Measurements from ENCODE around the gene NUB1.
A peak's percentile ranks its signal among the peaks of the same experiment; 100 is the strongest.

Gene NUB1

DNA sequence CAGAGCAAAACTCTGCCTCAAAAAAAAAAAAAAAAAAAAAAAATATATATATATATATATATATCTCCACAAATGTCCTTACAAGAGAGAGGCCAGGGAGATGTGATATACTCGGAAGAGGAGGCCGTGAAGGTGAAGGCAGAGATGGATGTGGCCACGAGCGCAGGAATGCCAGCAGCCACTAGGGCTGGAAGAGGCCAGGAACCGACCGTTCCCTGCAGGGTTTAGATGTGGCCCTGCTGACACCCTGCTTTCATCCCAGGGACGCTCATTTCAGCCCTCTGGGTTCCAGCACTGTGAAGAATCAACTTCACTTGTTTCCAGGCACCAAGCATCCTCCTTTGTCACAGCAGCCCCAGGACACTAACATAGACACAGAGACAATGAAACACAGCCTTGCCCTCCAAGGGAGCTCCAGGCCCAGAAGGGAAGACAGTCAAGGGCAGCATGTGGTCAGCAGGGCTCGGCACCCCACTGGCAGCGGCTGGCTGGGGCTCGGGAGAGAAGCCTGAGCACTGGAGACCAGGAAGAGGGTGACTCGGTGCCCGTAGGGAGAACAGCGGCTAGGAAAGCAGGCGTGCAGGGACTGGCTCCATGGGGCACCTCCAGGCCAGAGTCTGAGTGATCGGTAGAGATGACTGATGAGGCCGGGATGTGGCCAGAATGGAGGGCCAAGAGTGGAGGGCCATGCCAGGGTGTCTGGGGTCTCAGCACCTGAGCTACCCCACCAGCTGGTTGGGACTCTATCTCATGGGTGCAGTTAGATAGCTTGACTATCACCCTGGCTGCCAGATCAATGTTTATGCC, 60.6 kb downstream of the NUB1 start:
- no peak overlapping the region for H3K27ac Mint-ChIP-seq
- H3K4me1 Mint-ChIP-seq (ENCODE audit: low read depth): no peaks in the 10 kb centered on the region
- H3K36me3 Mint-ChIP-seq (ENCODE audit: low read depth): no peaks in the 10 kb centered on the region
- no peaks in the 10 kb centered on the region for H3K9me3 Mint-ChIP-seq
- H3K4me3 Mint-ChIP-seq: no peak overlapping the region
- H3K27me3 Mint-ChIP-seq (ENCODE audit: low read depth): peaks cover 13% of the 10 kb centered on the region

DNA sequence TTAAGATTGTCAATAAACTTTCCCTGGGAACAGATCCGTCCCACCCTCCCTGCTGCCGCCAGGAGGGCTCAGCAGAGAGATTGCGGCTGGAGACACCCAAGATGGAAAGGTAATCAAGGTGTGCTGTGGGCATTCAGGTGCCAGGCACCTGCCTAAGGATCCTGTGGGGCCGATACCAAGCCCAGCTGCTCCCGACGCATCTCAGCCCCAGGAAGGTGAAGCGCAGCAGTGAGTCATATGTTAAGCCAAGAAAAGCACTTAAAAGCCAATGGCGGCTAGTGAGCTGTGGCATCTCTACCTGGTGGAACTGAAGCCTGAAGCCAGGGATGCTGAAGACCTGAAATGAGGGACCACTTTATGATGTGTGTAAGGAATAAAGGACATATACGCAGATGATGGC, 62.2 kb downstream of the NUB1 start:
- Mint-ChIP-seq H3K27ac (no peak overlapping the region), H3K27me3 (ENCODE audit: low read depth) (peaks cover 20% of the 10 kb centered on the region), H3K4me3 (no peak overlapping the region), H3K9me3 (no peaks in the 10 kb centered on the region), H3K36me3 (ENCODE audit: low read depth) (no peaks in the 10 kb centered on the region), H3K4me1 (ENCODE audit: low read depth) (peaks cover 3% of the 10 kb centered on the region)

DNA sequence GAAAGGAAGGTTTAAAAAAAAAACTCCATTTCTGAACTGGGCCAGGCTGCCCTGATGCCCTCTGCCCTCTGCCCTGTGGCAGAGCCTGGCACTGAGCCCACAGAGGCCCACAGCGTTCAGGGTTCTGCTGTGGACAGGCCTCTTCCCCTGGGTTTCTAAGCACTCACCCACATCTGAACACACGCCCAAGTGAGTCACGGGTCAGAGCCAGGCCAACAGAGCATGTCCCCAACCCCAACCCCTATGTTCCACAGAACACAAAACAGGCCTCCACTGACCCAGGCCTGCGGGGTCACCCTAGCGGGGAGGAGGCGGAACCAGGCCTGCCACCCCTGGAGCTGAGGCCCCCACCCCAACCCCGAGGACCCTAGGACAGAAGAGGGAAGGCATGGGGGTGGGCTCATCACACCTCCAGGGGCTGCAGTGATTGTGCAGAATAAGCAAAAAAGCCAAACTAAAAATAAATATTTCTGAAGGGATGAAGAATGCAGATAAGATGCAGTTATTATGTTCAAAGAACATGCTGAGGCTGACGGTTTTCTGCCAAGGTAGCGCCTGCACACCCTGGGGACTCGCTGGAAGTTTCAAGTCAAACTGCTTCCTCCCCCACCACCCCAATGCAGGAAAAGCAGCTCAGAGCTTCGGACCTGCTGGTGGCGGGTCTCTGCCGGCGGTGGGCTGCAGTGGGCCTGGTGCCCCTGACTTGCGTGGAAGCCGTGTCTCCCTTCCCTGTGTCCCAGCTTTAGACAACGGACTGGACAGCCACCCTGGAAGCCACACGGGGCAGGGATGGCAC, 62.8 kb downstream of the NUB1 start:
- H3K4me1 Mint-ChIP-seq (ENCODE audit: low read depth): peaks cover 4% of the 10 kb centered on the region
- H3K27ac Mint-ChIP-seq: no peak overlapping the region
- no peak overlapping the region for H3K4me3 Mint-ChIP-seq
- no peaks in the 10 kb centered on the region for H3K36me3 Mint-ChIP-seq (ENCODE audit: low read depth)
- no peaks in the 10 kb centered on the region for H3K9me3 Mint-ChIP-seq
- peaks cover 25% of the 10 kb centered on the region for H3K27me3 Mint-ChIP-seq (ENCODE audit: low read depth)

DNA sequence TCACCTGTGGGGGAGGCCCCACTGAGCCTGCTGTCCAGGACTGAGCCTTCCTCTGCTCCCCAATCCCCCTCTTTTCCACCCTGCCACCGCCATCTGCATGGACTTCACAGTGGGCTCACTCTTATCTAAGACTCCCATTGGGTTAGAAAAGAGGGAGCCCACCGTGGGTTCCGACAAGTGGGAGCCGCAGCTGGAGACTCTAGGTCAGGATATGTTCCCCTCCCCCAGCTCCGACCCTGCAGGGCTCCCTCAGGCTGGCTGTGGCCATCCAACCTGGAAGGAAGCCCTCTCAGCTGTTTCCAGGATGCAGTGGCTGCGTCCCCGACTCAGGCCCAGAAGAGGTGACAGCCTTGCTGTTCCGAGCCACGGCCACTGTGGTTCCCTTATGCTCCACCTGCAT, 63.4 kb downstream of the NUB1 start:
- Mint-ChIP-seq H3K27ac (no peak overlapping the region), H3K27me3 (ENCODE audit: low read depth) (peaks cover 25% of the 10 kb centered on the region), H3K4me1 (ENCODE audit: low read depth) (peaks cover 4% of the 10 kb centered on the region), H3K9me3 (no peaks in the 10 kb centered on the region), H3K36me3 (ENCODE audit: low read depth) (no peaks in the 10 kb centered on the region), H3K4me3 (no peak overlapping the region)

DNA sequence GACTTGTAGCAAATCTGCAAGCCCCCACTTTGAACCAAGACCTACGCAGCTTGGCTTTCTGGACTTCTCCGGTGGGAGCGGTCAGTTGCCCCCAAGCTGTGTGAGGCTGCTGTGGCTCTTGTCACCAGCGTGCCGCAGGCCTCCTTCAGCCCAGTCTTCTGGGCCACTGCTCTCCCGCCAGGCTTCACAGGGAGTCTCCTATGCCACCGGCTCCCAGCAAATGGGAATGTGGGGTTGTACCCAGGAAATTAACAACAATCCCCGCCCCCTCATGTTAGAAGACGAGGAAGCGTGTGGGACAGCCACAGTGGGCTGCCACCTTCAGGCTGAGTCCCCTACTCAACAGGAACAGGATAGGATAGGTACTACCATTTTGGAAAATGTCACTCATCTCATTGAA, 64.0 kb downstream of the NUB1 start:
- Mint-ChIP-seq H3K9me3 (no peaks in the 10 kb centered on the region), H3K27ac (no peak overlapping the region), H3K4me3 (no peak overlapping the region), H3K36me3 (ENCODE audit: low read depth) (no peaks in the 10 kb centered on the region), H3K27me3 (ENCODE audit: low read depth) (peaks cover 25% of the 10 kb centered on the region), H3K4me1 (ENCODE audit: low read depth) (peaks cover 4% of the 10 kb centered on the region)

DNA sequence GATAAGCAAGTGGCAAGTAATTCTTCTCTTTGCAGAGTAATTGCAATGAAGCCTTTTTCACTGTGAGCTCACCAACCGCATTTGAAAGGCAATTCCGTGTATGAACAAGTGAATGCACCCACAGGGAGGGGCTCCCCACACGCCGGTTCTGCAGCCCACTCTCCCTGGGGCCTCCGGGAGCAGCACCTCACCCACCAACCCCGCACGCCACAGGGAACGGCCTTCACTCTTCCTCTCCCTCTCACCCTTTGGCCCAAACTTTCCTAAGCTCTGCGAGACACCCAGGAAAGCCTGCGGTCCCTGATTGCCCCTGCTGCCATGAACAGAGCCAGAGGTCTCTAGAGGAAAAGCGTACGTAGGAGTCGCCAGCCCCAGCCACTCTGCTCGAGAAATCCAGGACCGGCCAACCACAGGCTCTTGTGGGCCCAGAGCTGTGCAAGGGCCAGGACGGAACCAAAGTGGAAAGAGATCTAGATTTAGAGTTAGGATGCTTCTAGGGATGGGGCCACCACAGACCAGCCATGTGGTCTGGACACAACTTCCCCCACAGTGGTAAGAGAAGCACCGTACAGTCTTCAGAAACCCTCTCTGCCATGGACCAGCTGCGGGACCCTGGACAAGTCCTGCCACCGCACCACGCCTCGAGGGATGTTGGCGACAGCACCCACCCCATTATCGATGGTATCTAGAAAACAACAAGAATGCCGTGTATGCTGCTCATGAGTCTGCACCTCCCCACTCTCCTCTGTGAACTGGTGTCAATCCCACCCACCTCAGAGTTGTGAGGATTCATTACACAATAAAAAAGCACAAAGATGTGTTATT, 64.7 kb downstream of the NUB1 start:
- no peak overlapping the region for H3K27ac Mint-ChIP-seq
- H3K4me3 Mint-ChIP-seq: no peak overlapping the region
- peaks cover 2% of the 10 kb centered on the region for H3K36me3 Mint-ChIP-seq (ENCODE audit: low read depth)
- H3K9me3 Mint-ChIP-seq: no peaks in the 10 kb centered on the region
- peaks cover 27% of the 10 kb centered on the region for H3K27me3 Mint-ChIP-seq (ENCODE audit: low read depth)
- peaks cover 4% of the 10 kb centered on the region for H3K4me1 Mint-ChIP-seq (ENCODE audit: low read depth)

DNA sequence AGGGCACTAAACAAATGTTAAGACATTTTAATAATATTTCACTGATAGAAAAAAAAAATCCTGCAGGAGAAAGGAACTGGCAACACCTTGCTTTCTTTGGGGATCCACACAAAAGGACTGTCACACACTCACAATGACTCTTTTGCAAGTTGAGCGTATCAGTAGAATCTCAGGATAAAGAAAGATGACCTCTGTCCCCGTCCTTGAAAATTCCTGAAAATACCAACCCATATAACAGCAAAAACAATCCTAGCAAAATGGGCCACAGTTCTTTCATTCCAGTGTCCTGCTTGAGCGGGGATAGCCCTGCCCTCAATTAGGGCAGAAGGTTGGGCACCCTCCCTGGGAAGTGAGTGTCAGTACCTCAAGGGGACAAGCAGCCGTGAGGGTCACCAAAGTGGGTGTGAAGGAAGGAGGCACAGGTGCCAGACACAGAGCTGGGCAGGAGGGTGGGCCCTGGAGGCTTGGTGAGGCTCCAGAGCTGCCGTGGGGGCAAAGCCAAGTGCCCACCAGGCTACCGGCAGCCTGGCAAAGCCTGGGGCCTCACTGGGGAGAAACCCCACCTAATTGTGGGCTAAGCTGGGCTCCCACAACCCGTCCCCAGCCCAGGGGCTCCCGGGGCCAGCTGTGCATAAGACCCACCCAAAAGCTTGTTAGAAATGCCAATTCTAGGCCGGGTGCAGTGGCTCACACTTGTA, 65.4 kb downstream of the NUB1 start:
- Mint-ChIP-seq H3K27ac (no peak overlapping the region), H3K27me3 (ENCODE audit: low read depth) (peaks cover 33% of the 10 kb centered on the region), H3K9me3 (no peaks in the 10 kb centered on the region), H3K4me1 (ENCODE audit: low read depth) (peaks cover 4% of the 10 kb centered on the region), H3K36me3 (ENCODE audit: low read depth) (peaks cover 2% of the 10 kb centered on the region), H3K4me3 (no peak overlapping the region)

DNA sequence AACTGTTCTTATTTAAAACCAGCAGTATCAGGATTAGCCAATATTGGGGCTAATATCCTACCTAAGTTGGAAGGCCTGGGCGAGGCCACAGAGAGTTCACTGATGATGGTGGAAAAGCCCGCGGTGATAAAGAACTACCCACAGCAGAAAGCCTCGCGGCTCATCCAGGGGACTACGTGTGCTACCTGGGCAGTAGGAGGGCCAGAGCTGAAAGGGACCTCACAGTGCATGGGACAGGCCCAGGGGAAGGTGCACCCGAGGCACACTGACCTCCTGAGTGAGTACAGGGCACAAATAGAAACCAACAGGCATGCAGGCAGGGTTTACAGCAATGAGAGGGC, 66.9 kb downstream of the NUB1 start:
- no peaks in the 10 kb centered on the region for H3K9me3 Mint-ChIP-seq
- peaks cover 2% of the 10 kb centered on the region for H3K36me3 Mint-ChIP-seq (ENCODE audit: low read depth)
- peaks cover 47% of the 10 kb centered on the region for H3K27me3 Mint-ChIP-seq (ENCODE audit: low read depth)
- no peak overlapping the region for H3K27ac Mint-ChIP-seq
- peaks cover 6% of the 10 kb centered on the region for H3K4me1 Mint-ChIP-seq (ENCODE audit: low read depth)
- peak overlapping the region; percentile 57 for H3K4me3 Mint-ChIP-seq

DNA sequence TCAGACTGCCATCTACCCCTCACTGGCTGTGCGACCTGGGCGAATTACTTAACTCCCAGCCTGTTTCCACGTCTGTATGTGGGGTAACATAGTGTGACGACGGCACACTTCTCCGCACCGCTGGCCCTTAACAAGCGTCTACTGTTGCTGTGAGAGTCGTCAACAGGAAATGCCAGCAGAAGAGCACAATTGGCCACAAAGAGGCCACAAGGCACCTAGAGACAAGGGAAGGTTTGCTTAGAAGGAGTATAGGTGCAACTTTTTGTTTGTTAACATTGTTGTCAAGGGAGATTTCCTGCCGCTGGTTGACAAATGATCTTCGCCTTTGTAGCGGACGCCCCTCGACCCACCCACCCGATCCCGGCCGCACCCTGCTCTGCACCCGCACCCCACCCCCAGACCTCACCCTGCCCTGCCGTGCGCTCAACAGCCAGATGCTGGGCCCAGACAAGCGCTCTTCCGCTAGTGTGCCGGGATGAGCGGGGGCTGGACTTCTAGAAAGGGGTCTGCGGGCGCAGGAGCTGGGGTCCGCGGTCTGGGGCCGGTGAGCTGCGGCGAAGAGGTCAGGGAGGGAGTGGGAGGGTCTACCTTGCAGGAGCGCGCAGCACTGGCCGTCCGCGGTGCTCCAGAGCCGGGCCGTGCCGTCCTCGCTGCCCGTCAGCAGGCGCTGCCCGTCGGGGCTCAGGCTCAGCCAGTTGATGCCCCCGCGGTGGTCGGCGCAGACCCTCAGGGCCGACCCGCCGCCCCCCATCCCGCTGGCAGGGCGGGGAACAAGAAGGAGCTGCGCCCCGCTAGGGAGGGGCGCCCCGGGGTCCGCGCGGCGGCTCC, 67.4 kb downstream of the NUB1 start:
- H3K27me3 Mint-ChIP-seq (ENCODE audit: low read depth): peaks cover 52% of the 10 kb centered on the region
- H3K9me3 Mint-ChIP-seq: no peaks in the 10 kb centered on the region
- no peak overlapping the region for H3K27ac Mint-ChIP-seq
- H3K36me3 Mint-ChIP-seq (ENCODE audit: low read depth): peaks cover 2% of the 10 kb centered on the region
- H3K4me3 Mint-ChIP-seq: peak overlapping the region; percentile 57
- peaks cover 8% of the 10 kb centered on the region for H3K4me1 Mint-ChIP-seq (ENCODE audit: low read depth)

DNA sequence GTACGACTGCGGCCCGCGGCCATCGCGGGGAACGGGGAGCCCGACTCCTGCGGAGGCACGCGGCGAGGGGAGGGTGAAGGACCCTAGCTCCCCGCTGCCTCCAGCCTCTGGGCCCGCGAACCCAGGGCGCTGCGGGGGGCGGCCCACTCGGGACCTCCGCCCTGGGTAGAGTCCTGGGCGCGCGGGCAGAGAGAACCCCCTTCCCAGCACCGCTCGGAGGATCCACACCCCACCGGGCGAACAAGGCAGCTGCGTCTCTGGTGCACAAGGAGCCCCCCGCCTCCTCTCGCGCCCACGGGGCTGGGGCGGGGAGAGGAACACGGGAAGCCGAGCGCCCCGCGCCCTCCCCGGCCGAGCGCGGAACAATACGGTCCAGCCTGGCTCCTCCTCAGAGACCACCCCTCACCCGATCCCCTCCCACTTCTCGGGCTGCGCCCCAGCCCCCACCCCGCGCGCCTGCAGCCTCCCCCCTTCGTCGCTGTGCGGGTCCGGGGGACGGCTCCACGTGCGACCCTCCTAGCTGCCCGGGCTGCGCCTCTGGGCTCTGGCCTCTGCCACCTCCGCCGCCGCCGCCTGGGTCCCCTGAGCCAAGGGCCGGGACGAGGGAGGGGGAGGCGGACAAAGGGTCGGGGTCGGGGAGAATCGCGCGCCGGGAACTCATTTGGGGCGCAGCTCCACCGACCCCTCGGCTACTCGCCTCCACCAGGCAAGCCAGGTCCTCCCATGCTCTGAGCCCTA, 68.2 kb downstream of the NUB1 start, which contains the start of gene WDR86:
TSS of gene WDR86 (minus strand) at position 372 of the 738 bp plus-strand sequence. CDS start 449 bp downstream, outside the sequence.
- Mint-ChIP-seq H3K36me3 (ENCODE audit: low read depth) (peaks cover 2% of the 10 kb centered on the region), H3K27ac (no peak within 1 kb of the TSS), H3K9me3 (no peaks in the 10 kb centered on the region), H3K4me1 (ENCODE audit: low read depth) (peaks cover 11% of the 10 kb centered on the region), H3K27me3 (ENCODE audit: low read depth) (peaks cover 60% of the 10 kb centered on the region), H3K4me3 (peak within 1 kb of the TSS; percentile 57)

DNA sequence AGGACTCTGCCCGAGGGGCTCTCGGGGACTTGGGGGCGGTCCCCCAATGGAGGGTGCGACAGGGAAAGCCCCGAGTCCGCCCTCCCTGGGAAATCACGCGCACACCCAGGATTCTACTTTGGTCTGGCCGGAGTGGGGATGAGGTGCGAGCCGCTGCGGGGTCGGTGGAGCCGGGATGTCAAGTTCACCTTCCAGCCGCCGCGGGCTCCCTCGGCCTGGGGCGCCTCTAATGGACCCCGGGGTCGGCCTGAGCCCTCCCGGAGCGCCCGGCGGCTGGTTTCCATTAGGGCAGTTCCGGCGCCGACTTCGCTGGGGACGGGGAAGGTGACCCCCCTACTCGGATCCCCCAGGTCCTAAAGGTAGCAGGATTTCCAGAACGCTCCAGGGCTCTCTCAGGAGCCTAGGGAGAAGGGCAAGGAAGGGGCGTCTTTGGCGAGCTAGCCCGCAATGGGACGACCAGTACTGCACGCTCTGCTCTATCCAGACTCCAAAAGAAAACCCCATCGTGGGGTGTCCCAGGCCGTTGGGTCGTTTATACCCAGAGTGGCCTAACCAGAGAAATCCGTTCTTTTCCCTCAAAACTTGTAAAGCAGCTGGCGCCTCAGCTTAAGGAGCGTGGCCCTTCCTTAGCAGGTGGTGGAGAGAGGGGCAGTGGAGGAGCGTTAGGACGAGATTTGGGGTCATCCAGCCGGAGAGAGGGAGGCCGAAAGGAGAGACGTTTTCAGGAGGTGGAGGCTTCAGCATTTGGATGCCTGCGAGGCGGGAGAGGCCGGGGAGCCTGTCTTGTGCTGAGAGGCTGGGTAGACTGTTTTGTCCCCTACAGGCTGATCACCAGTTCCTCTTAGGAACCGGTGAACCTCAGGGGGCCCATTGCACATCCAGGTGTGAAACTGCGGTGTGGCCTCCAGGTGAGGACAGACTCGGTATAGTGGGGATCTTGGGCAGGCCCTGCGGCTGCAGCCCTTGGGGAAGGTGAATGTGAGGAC, 69.1 kb downstream of the NUB1 start:
- H3K27ac Mint-ChIP-seq: no peak overlapping the region
- H3K4me1 Mint-ChIP-seq (ENCODE audit: low read depth): peaks cover 11% of the 10 kb centered on the region
- peaks cover 2% of the 10 kb centered on the region for H3K36me3 Mint-ChIP-seq (ENCODE audit: low read depth)
- H3K4me3 Mint-ChIP-seq: no peak overlapping the region
- H3K27me3 Mint-ChIP-seq (ENCODE audit: low read depth): peaks cover 60% of the 10 kb centered on the region
- no peaks in the 10 kb centered on the region for H3K9me3 Mint-ChIP-seq

DNA sequence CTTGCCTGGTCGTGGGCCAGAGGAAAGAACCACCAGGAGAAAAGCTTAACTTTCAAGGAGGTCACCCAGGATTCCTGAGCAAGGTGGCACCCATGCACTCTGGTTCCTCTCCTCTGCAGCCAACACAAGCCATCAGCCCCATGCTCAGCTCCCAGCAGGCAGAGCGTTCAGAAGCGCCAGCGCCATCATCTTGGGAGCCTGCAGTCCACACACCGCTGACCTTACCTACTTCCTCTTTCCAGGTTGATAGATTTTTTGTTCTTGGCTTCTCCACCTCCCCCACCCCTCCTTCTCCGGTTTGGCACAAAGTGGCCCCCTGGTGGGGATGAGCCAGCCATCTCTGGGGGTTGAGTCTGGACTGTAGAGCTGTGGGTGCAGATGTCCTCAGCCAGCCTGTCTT, 69.9 kb downstream of the NUB1 start:
- Mint-ChIP-seq H3K4me3 (no peak overlapping the region), H3K27me3 (ENCODE audit: low read depth) (peaks cover 59% of the 10 kb centered on the region), H3K27ac (no peak overlapping the region), H3K4me1 (ENCODE audit: low read depth) (peaks cover 11% of the 10 kb centered on the region), H3K9me3 (no peaks in the 10 kb centered on the region), H3K36me3 (ENCODE audit: low read depth) (peaks cover 2% of the 10 kb centered on the region)
